HG02943 (cell line): Measurements from ENCODE around the gene CASP8.

Experiments used
- ATAC-seq: cut with Tn5 transposase; IDR thresholded peaks from one replicate; pipeline ENCODE4 v1.9.1; 2021; ENCODE audit warnings: mild to moderate bottlenecking, low read depth, moderate library complexity; ENCODE audit not compliant: unreplicated experiment

CASP8 gene

DNA sequence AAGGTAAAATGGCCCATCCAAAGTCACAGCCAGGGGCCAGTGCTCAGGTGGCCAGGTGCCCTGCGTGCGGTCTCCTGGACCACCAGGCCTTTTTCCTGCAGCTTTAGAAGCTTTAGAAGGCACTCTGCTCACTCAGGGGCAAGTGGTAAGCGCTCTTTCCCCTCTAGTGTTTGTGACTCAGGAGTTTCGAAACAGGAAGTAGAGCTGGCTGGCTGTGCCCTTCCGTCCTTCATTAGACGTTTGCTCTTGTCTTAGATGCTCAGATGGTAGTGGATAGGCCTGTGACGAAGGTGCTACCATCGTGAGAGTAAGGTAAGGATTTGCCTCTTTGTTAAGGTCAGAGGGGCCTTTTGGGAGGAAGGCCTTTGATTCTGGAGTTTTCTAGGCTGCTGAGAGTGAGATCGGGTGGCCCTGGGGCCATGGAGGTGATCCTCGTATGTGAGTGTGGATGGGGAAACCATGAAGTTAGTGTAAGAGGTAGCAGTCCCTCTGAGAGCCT, at the start of gene CASP8:
Gene CASP8, plus strand, starts transcription at position 235 of the 499 bp plus-strand sequence. CDS start 5,951 bp downstream, outside the sequence.
- no peak for ATAC-seq

DNA sequence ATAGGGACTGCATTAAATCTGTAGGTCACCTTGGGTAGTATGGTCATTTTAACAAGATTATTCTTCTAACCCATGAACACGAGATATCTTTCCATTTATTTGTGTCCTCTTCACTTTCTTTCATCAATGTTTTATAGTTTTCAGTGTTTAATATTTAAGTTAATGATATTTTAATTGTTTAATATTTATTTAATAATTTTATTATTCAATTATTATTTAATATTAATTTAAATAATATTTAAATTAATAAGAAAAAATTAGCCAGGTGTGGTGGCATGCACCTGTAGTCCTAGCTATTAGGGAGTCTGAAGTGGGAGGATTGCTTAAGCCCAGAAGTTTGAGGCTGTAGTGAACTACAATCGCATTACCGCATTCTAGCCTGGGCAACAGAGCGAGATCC, 44.4 kb upstream of the CASP8 start:
- ATAC-seq, result no peak

DNA sequence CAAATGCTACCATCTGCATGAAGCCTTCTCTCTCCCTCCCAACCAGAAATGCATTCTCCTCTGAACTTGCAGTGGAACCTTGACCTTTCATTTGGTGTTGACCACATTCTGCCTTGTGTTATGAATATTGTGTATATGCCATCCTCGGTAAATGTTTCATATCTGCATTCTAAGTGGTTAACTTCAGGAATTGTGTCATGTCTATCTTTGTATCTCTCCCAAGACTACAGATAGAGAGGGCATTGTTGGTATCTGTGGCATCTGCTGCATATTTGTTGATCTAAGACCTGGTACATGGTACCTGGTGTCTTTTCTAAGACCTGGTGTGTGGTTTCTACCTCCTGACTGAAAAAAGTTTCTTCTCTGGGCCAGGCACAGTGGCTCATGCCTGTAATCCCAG, 43.4 kb upstream of the CASP8 start:
- ATAC-seq, result no peak

DNA sequence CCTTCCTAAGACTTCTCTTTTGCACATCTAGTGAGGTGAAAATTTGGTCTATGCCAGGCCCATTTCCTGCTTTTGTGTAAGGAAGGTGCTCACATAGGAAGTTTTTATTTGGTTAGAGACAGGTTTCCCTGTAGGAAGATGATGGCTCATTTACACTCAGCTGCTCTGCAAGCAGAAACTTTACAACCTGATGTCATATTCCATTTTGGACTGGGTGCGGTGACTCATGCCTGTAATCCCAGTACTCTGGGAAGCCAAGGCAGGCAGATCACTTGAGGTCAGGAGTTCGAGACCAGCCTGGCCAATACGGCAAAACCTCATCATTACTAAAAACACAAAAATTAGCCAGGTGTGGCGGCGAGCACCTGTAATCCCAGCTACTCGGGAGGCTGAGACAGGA, 41.6 kb upstream of the CASP8 start:
- no peak for ATAC-seq

DNA sequence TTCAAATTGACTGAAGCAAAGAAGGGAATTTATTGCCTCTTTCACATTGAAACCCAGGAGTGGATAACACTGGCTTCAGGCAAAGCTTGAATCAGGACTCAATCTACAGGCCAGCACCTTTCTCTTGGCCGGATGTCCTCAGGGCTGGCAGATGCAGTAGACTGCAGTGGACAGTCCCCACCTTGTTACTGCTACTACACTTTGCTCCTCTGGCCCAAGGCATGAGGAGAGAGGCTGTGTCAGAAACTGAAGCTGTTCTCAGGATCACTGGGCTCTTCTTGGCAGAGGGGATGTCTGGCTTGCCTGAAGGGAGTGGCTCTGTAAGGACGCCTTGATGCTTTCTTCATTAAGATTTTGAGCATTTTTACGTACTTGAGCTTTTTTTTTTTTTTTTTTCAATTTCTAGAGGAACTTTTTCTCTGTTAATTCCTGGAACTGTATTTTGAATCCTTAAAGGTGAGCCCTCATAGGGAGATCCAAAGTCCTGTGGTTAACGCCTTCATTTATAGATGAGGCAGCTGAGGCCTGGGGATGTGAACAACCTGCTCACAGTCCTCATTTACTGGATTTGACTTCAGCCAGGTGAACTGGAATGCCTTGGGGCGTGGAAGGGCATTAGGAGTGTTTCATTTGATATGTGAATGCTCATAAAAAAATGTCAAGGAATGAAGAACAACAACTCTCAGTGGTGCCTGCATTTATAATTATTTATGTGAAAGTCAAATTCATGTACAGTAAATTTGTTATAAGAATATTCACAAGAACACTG, 40.8 kb upstream of the CASP8 start:
- ATAC-seq, result no peak

DNA sequence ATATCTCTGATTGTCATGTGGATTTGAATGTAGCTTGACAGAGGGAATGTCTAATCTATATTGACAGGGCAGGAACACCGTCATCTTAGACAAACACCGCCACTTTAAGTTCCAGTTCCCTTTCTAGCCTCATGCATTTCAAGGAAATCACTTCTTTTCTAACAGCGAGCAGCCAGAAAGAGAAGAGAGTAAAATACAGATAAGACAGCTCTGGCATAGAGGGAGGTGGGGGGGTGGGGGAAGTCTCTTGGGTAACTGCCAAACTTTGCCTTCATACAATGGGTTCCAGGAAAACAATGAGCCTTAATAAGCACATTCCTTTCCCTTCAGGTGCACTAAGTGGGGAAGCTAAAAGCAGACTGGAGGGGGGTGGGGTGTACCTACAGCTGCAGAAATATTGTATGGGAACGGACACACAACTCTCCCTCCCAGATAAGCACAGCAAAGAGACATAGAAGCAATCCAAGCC, 40.2 kb upstream of the CASP8 start:
- ATAC-seq, result no peak

DNA sequence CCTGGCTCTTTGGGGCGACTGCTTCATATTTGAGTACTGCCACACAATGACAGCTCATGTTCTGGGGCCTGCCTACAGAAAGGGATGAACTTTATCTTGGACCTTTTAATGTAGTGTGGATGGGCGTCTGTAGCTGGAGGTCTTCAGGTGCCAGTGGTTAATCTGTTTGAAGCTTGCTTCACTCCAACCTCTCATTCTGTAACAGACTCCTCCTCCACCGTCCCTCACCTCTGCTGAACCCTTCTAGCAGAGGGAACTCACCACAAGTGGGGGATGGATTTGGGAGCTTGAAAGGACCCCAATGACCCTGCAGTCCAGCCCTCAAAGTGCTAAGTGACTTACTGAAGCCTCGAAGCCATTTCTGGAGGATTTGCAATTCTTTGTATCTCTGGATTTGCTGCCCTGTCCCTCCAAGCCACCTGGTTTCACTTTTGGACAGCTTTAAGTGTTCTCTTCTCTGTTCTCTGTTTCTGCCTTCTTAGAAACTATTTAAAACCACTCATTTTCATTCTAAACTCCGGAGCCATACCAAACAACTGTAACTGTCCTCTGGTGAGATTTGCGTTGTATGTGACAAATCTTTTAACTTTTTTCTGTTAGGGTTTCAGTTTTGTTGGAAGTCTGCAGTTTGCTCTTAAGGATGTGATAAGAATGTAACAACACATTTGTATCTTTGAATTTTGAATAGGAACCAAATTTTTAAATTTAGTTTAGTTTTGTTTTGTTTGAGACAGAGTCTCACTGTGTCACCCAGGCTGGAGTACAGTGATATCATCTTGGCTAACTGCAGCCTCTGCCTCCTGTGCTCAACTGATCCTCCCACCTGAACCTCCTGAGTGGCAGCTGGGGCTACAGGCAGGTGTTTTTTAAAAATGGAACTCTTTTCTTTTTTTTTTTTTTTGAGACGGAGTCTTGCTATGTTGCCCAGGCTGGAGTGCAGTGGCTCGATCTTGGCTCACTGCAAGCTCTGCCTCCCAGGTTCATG, 37.0 kb upstream of the CASP8 start:
- ATAC-seq, result peak; percentile 78

DNA sequence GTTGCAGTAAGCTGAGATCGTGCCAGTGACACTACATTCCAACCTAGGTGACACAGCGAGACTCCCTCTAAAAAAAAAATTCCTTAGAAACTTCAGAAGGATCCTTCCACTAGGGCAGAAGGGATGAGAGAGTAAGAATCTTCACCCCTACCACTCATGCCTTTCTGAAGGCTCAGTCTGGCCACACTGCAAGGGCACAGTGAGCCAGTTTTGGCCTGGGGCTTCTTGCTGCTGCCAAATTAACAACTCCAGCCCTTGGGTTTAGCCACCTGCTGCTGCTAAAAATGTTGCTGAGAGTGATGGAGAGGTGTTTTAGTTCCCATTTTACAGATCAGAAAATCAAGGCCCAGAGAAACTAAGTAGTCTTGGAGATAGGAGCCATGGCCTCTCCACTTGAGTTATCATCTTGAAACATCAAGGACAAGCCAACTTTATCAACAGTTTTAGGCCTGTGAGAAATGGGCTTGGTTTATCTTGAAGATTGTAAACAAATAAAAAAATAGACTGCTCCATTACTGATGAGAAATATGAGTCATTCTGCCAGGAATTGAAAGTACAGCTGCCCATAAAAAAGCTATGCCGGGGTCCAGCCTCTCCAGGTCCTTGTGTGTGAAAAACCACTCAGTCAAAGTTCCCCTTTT, 31.9 kb upstream of the CASP8 start:
- no peak for ATAC-seq

DNA sequence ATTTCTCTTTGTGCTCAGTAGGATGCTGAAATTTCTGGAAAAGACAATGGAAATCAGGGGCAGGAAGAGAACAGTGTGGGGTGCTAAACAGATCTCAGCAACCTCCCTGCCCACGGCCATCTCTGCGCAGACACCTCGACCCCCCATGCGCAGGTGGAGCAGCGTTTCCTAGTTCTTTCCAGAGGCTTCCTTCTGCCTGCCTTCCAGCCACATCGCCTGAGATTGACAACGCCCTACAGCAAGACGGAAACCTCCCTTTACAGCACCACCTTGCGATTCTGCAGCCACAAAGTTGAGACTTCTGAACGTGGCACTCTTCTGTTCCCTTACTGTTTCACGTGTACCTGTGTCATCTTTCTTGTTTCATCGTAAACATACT, 31.4 kb upstream of the CASP8 start:
- no peak for ATAC-seq

DNA sequence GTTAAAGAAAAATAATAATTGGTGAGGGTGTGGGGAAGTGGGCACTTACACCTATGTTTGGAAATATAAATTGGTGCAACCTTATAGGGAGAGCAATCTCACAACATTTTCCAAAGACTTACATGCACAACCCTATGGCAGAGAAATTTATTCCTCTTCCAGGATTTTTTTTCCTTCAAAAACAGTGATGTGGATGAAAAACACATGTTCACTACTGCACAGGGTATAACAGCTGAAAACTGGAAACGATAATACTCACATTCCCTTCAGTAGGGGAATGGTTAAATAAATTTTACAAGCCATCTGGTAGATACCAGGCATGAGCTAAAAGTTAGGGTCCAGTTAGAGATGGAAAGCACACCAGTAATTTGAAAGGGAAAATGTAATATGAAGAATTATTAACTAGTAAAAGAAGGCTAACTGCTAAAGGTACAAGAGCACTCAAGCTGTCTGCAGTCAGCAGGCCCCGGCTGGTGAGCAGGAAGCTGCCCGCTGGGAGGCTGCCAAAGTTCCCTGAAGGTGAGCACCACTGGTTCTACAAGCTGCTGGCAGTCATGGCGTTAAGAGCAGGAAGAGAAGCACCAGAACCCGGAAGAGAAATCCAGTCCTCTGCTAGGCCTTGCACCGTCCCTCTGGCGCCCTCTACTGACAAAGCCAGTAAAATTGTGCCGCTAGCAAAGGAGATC, 28.4 kb upstream of the CASP8 start:
- peak; percentile 41 for ATAC-seq

DNA sequence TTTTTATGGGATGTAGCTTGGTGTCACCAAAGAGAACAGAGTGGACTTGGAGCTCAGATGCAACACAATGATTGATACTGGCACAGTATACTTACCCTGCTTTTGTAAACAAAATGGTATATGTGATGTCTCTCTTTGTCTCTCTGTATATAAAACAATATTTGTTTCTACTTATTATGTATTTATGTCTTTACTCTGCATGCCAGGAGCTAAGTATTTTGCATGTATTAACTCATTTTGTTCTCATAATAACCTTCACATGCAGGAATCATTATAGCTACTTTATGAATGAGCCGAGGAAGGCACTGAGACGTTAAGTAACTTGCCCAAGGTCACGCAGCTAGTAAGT, 27.9 kb upstream of the CASP8 start:
- ATAC-seq, result no peak

DNA sequence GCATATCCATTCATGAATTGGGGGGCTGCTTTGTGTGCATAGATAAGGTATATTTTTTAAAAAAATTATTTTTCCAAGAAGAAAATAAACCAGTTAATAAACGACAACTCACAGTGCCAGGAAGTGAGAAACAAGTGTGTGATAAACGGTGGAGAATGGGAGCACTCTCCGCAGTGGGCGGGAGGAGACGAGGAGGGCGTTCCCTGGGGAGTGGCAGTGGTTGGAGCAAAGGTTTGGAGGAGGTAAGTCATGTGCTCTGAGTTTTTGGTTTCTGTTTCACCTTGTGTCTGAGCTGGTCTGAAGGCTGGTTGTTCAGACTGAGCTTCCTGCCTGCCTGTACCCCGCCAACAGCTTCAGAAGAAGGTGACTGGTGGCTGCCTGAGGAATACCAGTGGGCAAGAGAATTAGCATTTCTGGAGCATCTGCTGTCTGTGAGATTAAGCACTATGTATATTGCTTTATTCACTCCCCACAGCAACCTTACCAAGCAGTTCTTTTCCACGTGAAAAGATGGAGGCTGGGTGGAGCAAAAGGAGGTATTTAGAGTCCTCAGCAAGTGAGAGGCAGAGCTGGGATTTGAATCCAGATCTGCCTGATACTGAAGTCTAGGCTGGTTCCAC, 27.0 kb upstream of the CASP8 start:
- peak; percentile 90 for ATAC-seq

DNA sequence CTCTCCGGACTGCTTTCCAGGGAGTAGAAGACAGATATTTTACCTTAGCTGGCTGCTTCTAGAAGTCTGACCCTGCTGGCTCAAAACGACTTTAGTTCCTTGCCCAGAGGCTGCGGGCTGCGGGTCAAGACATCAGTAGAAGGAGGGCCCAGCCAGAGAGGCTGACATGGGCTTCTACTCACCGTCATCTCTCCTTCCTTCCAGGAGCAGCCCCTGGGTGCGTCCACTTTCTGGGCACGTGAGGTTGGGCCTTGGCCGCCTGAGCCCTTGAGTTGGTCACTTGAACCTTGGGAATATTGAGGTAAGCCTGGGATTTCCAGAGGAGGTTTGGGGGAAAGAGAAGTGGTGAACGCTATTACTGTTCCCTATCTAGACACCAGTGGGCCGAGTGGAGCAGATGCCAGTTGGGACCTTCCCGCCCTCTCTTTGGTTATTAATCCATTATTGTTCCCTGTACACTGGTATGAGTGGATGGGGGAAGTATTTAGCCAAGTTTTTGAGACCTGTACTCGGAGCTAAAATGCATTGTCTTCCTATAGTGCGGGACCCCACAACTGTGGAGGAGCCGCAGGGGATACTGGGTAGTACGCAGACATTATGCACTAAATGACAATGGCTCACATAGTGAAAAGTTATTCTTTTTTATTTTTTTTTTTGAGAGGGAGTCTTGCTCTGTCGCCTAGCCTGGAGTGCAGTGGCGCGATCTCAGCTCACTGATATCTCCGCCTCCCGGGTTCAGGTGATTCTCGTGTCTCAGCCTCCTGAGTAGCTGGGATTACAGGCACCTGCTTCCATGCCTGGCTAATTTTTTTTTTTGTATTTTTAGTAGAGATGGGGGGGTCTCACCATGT, 26.3 kb upstream of the CASP8 start:
- peak; percentile 18 for ATAC-seq

DNA sequence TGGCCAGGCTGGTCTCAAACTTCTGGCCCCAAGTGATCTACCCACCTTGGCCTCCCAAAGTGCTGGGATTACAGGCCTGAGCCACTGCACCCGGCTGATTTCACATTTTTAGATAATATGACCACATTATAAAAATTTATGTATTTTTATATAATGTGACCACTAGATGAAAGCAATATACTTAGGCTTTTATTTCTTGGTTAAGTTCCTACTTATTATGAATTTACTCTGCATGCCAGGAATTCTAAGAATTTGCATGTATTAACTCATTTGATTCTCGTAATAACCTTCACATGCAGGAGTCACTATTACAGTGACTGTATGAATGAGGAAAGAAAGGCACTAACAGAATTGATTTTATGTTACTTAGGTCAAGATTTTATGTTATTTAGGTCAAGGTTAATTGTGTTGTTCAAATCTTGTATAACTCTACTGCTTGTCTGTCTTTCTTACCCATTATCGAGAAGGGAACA, 25.6 kb upstream of the CASP8 start:
- ATAC-seq, result no peak

DNA sequence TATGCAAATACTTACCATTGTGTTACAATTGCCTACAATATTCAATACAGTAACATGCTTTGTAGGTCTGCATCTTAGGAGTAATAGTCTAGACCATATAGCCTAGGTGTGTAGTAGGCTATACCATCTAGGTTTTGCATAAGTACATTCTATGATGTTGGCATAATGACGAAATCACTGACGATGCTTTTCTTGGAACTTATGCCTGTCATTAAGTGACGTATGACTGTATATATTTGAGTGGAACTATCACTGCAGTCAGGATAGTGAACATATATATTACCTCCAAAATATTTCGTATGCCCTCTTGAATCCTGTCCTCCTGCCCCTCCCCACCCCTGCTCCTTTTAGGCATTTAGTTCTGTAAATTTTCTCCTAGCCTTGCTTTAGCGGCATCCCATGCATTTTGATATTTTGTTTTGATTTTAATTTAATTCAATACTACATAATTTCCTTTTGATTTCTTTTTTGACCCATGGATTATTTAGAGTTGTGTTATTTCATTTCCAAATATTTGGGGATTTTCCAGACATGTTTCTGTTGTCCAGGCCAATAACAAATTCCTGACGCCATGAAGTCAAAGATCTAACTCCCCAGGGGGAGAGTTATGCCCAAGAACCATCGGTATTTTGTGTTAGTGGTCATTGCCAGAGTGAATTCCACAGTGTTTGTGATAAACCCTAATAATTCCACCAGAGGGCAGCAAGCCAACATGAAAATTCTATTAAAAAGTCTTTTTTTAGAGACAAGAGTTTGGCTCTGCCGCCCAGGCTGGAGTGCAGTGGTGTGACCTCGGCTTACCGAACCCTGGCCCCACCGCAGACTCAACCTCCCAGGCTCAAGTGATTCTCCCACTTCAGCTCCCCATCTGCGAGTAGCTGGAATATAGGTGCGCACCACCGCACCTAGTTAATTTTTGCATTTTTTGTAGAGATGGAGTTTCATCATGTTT, 24.2 kb upstream of the CASP8 start:
- ATAC-seq, result no peak

DNA sequence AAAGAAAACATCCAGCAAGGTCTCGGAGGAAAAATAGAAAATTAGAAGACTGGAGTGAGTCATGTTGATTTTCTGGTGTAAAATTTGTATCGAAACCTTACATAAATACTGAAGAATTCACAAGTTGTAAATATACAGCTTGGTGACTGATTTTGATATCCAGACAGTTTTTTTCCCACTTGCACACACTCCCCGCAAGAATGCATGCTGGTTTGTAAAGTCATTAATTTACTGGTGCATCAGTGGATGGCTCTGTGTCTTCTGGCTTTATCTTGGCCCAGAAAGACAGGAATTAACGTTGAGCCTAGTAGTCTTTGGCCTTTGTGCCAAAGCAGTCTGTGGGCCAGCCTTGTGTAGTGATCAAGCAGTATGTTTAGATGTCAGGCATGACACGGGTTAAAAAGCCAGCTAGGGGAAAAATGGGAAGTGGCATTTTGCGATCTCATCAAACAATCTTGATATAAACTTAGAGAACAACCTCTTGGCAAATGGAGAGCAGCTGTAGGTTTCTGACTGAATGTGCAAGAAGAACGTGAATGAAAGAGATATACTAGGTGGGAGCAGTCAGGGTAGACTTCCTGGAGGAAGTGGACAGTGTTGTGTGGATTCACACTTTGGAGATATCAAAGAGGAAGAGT, 22.7 kb upstream of the CASP8 start:
- ATAC-seq, result no peak
